Endothelial cell of hepatic sinusoid (primary cell): ENCODE data around the gene ATP5PB.

ENCODE experiments used
- in situ Hi-C: cut with HindIII; loops from 2 replicates; pipeline ENCODE4 v1.10.0; 2017; ENCODE audit warnings: low sequenced_read_pairs

The ATP5PB gene

GRCh38 chr1:111474106-111474505 lies 24.8 kb downstream of the ATP5PB start:
- in situ Hi-C loops: no loop called here

- in situ Hi-C loops: no loop called here
Observed at GRCh38 chr1:111474521-111474920, 25.3 kb downstream of the ATP5PB start.

- in situ Hi-C loops: loop anchor here (25.0 kb wide), 1 partner anchor 237 kb away; no protein-coding TSS in a partner anchor
Observed at GRCh38 chr1:111475701-111476100, 26.4 kb downstream of the ATP5PB start.

- in situ Hi-C loops: loop anchor here (25.0 kb wide), 1 partner anchor 236 kb away; no protein-coding TSS in a partner anchor
Observed at GRCh38 chr1:111476214-111476613, 26.9 kb downstream of the ATP5PB start.

DNA sequence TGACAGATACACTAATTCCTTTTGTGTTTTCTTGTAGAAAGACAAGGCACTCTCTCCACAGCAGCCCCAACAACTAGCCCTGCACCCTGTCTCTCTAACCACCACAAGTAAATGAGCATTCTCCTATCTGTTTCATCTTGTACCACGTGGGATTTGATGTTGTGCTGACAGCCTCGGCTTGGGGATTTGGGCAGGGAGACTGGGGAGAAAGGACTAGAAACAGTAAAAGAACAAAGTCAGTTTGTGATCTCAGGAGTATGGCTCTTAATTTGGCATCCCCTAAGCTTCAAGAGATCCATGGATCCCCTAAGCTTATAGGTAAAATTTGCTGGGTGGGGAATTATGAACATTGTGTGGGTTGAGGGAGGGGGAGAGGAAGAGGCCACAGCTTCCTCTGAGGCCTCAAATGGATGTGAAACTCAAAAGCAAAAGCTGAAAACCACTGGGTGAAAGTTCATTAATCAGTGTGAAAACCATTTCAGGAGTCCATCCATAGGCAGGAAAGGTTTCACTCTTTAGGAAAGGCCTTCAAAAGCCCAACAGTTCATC lies 27.6 kb downstream of the ATP5PB start:
- in situ Hi-C loops: loop anchor here (25.0 kb wide), 1 partner anchor 235 kb away; no protein-coding TSS in a partner anchor

DNA sequence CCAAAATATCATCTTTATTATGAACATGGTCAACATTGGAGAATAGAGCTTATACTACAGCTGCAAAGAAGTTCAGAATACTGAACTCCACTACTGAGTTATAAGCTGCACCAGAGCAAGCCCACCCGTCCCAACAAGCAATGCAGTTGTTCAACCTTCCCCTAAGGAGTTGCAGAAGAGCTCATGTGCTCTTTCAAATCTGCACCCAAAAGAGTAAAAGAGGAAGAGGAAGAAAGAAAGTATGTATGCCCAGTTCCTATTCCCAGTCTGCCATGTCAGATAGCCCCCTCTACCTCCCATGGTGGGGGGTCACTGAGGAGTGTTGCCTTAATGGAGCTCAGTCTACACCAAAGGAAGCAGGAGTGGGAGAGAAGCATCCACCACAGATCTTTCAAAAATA lies 31.4 kb downstream of the ATP5PB start:
- in situ Hi-C loops: loop anchor here (25.0 kb wide), 1 partner anchor 232 kb away; no protein-coding TSS in a partner anchor

DNA sequence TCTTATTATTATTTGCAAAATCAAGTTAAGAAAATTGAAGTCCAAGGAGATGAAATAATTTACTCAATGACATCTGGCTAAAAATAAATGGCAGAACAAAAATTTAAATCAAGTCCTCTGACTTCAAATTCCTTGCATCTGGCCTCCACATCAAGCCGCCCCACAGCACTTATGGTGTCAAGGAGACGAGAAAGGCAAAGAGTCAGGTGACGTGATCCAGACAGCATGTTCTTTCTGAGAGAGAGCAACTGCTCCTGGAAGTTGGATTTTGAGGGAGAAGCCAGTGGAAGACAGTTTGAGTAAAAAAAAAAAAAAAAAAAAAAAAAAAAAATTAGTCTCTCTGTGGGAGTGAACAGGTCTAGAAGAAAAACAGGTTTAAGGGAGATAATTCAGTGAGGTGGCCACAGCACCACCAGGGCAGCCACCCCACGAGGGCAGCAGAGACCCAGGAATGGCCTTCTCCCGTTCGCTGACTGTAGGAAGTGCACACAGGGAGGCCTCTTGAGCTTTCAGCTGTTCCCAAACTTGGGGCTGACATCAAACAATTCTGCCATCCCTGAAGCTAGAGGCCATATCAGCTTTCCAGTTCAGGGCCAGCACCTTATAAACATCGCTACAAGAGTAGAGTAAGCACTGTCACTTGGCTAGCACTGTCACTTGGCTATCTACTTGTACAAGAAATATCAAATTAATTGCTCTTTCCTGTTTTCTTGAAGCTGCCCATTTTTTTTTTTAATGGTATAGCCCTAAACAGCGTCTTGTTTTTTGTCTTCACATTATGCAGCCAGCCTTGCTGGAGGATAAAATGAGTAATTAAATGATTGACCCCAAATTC lies 32.3 kb downstream of the ATP5PB start:
- in situ Hi-C loops: loop anchor here (25.0 kb wide), 1 partner anchor 231 kb away; no protein-coding TSS in a partner anchor

GRCh38 chr1:111483166-111483565 lies 33.9 kb downstream of the ATP5PB start:
- in situ Hi-C loops: loop anchor here (25.0 kb wide), 1 partner anchor 229 kb away; no protein-coding TSS in a partner anchor

DNA sequence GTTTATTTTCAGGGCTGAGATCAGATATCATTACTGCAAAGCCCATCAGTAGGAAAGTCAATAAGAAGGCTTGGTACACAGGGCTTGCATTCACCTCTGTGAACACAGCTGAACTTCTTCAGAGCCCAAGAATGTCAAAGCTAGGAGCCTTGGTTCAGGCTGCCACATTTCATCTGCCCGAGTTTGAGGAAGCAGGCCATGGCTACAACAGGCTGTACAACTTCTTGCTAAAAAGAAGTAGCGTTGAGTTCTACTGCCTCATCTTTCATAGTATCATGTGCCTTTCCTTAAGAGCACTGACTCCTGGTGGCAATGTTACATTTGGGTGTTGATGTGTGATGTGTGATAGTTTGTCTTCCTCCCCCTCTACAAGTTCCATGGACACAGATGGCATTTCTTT lies 34.6 kb downstream of the ATP5PB start:
- in situ Hi-C loops: loop anchor here (25.0 kb wide), 1 partner anchor 228 kb away; no protein-coding TSS in a partner anchor

GRCh38 chr1:111484391-111485026 lies 35.2 kb downstream of the ATP5PB start:
- in situ Hi-C loops: loop anchor here (25.0 kb wide), 1 partner anchor 228 kb away; no protein-coding TSS in a partner anchor

DNA sequence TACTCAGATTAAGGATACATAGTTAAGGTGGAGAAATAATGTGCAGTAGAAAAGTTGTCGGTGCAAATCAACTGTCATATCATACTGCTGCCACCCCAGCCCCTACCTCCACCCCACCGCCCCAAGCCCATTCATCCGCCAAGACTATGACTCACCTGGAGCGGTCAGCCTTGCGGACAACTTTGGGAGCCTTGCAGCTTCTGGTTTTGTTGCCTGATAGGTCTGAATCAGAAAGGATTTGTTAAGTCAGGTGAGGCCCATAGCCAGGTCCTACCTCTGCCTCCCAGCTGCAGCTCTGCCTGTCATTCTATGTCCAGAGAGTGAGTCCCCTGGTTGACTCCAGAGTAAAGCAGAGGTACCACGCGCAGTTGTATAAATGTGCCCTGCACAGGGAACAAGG lies 37.2 kb downstream of the ATP5PB start:
- in situ Hi-C loops: loop anchor here (25.0 kb wide), 1 partner anchor 226 kb away; no protein-coding TSS in a partner anchor

DNA sequence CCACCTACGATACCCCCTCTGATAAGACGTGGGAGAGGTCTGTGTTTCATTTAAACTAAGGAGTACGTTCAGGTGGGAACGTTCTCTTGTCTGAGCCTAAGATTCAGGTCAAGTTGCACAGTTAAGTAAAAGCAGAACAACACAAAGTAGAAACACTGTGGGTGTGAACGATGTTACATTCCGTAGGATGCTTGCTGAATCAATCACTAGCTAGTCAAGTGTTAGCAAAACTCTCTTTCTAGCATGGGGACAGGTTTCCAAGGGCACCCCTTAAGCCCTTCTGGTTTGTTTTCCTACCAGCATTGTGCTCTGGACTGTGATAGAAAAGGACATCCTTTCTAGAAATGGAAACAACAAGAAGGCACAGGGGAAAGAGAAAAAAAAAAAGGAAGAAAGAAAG lies 37.9 kb downstream of the ATP5PB start:
- in situ Hi-C loops: loop anchor here (25.0 kb wide), 1 partner anchor 225 kb away; no protein-coding TSS in a partner anchor

GRCh38 chr1:111488669-111489068 lies 39.4 kb downstream of the ATP5PB start:
- in situ Hi-C loops: loop anchor here (25.0 kb wide), 1 partner anchor 224 kb away; no protein-coding TSS in a partner anchor

GRCh38 chr1:111489604-111490003 lies 40.3 kb downstream of the ATP5PB start:
- in situ Hi-C loops: loop anchor here (25.0 kb wide), 1 partner anchor 223 kb away; no protein-coding TSS in a partner anchor

DNA sequence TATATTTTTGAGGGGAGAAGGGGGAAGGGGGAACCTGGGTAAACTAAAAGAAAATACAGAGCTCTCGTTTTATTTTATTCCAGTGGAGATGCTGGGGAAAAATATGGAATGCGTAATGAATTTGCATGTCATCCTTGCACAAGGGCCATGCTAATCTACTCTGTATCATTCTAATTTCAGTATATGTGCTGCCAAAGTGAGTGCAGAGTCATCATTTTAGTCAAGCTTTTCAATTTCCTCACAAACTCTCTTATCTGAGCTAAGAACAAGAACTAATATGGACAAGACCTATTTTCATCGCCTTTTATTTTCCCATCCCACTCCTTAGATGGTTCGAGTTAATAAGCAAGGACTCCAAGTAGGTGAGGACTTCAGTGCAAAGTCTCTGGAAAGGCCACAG lies 41.0 kb downstream of the ATP5PB start:
- in situ Hi-C loops: loop anchor here (25.0 kb wide), 1 partner anchor 222 kb away; no protein-coding TSS in a partner anchor

- in situ Hi-C loops: loop anchor here (25.0 kb wide), 1 partner anchor 221 kb away; no protein-coding TSS in a partner anchor
Observed at GRCh38 chr1:111491070-111491469, 41.8 kb downstream of the ATP5PB start.

- in situ Hi-C loops: loop anchor here (25.0 kb wide), 1 partner anchor 216 kb away; no protein-coding TSS in a partner anchor
Observed at GRCh38 chr1:111496398-111496797, 47.1 kb downstream of the ATP5PB start.

GRCh38 chr1:111497592-111497991 lies 48.3 kb downstream of the ATP5PB start:
- in situ Hi-C loops: loop anchor here (25.0 kb wide), 1 partner anchor 215 kb away; no protein-coding TSS in a partner anchor

- in situ Hi-C loops: loop anchor here (25.0 kb wide), 1 partner anchor 213 kb away; no protein-coding TSS in a partner anchor
Observed at GRCh38 chr1:111499026-111499785, 49.9 kb downstream of the ATP5PB start.

DNA sequence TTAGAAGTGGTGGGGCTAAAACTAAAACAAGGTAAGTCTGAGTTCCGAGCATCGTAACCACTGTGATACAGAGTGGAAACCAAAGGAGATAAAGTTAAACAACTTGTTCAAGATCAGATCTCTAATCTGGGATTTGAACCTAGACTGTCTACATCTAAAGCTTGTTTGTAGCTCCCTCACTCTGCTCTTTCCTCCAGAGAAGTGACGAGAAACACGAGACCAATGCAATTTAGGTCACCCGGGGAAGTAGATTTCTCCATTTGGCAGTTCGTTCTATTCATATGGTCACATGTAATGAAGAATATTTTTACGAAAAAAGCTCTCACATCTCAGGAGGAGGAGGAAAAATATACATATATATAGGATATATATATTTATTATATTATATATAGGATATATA lies 52.4 kb downstream of the ATP5PB start:
- in situ Hi-C loops: no loop called here
